H1 (cell line): ENCODE results near the gene SMIM24. TPM values are rescaled to one million over a fixed set of nuclear protein-coding genes. Genes with fewer than 3 reads are reported as not detected.

ENCODE experiments used
- HDAC6 ChIP-seq: IDR thresholded peaks from one replicate; pipeline ENCODE4 v1.7.1; 2012; ENCODE audit warnings: low read depth, mild to moderate bottlenecking, inconsistent platforms, low read length, moderate library complexity
- RXRA ChIP-seq: IDR thresholded peaks from 2 replicates; pipeline ENCODE4 v1.6.1; 2011; ENCODE audit warnings: low read depth, mild to moderate bottlenecking, low read length, moderate library complexity; ENCODE audit not compliant: insufficient read depth
- polyA plus RNA-seq, 7 experiments: library from polyadenylated mRNA; depleted of rRNA in 3 of 7; stranded (reverse) in 5 of 7; unstranded in 2 of 7; fragments of >200 nt in 5 of 7; fragments of 200-250 nt in 2 of 7; gene quantifications; 1 replicate in 5 of 7; 2 replicates in 1 of 7; 4 replicates in 1 of 7; pipeline versions ENCODE4 v1.2.1 to v1.2.3, GENCODE V29; 2011 to 2013; ENCODE audit warnings: missing spikeins in 2 of 7, mixed read lengths in 2 of 7
- total RNA-seq: library from RNA; stranded (reverse); fragmentation: NEBNext Ultra II Directional; extraction: Animal tissue kit (Norgen Biotek cat#: 25700); gene quantifications from 2 replicates; pipeline ENCODE4 v1.2.1, GENCODE V29; 2021

SMIM24 gene
- total and polyA plus RNA-seq, 2 of the 8 experiments (the other 6 are each of a cell fraction or from before 2014, with no cell fraction given): 3.8 to 4.5 TPM

GRCh38 chr19:3455393-3455955 is 24.9 kb downstream of the SMIM24 start (continued):
- TF ChIP-seq RXRA (no peak), HDAC6 (no peak)
